HUDEP-2 (cell line): ENCODE data around the gene SHB.

Source experiments
- DNase-seq, 76 experiments: peaks; one replicate each; lab custom pipeline; 2025; ENCODE audit not compliant: unreplicated experiment in 76 of 76; lab: John Stamatoyannopoulos, UW

Gene SHB

DNA sequence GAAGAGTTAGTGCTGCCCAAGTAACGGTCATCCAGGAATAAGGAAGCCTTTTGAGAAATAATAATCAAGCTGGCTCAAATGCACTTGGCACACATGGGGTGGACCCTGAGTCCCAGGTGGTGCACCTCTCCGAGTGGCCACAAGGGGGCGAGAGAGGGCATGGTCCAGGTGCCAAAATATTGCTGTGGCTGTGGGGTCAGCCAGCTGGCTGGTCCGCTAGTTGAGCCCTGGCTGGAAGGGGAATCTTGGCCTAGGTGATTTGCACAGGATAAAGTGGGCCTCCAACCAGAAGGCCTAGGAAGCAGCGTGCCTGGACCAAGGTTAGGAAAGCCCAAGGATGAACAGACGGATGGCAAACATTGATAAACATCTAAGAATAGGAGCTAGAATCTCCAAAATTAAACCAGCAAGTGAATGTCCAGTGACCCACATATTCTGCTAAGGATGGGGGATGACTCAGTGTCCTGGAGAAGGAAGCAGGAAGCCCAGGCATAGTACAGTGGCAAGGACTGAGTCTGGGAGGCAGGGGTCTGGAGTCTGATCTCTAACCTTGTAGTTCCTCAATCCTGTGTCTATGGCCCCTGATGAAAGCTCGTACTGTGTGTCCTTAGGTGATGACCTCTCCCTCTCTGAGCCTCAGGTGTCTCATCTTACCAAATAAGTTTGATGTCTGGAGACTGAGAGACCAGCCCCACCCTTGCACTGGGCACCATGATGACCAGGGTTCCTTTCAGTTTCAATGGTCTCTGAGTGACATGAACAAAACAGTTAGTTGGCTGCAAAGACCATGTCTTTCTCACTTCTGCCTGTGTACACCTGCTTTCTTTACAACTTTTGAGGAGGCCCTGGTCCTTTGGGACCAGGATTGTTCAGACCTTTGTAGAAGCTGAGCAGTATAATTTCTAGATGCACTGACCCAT, 19.2 kb upstream of the SHB start:
- DNase-seq, result peak in 57 of 76 experiments; percentile 4 to 74 (median 42)

DNA sequence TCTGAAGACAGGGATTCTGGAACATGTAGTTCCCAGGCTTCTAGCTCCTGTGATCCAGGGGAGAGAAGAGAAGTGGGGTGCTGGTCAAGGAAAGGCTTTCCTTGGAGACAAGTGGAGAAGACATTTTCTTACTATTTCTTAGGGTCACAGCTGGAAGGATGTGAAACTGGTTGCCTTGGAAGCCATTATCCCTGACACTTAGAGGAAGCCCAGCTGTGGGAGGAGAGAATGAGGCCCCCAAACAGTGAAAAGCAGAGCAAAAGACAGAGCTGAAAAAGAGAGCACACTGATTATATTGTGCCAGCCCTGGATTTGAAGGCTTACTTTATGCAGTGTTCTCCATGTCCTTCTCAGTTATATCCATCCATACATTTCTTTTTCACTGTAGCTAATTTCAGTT, 17.5 kb upstream of the SHB start:
- DNase-seq, result no peak

DNA sequence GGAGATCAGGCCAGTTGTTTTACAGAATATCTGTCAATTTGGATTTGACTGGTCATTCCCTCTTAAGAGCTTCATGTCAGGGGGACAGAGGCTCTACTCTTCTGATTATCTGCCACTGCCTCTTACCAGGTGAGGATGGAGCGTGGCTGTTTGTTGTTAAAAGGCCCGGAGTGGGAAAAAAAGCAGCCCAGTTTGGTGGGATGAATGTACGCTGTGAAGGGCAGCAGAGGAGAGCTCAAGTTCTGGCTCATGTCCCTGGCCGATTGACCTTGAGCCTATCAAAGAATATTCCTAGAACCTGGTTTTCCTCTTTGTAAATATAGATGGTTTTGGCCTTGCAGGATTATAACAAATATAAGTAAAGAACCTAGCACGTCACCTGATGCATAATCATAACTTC, 16.3 kb upstream of the SHB start:
- DNase-seq, result no peak

DNA sequence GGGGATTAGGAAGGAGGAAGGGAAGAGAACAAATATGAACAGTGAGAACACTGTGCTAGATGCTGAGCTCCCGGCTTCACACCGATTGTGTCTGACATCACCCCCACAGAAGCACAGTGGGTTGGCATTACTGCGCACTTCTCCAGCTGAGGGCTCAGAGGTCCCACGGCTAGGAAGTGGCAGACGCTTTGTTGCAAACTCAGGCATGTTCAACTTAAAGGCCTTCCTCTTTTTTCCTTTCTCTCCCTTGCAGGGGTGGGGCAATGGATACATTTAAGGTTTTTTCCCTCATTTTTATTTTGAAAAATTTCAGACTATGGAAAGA, 15.5 kb upstream of the SHB start:
- no peak for DNase-seq

DNA sequence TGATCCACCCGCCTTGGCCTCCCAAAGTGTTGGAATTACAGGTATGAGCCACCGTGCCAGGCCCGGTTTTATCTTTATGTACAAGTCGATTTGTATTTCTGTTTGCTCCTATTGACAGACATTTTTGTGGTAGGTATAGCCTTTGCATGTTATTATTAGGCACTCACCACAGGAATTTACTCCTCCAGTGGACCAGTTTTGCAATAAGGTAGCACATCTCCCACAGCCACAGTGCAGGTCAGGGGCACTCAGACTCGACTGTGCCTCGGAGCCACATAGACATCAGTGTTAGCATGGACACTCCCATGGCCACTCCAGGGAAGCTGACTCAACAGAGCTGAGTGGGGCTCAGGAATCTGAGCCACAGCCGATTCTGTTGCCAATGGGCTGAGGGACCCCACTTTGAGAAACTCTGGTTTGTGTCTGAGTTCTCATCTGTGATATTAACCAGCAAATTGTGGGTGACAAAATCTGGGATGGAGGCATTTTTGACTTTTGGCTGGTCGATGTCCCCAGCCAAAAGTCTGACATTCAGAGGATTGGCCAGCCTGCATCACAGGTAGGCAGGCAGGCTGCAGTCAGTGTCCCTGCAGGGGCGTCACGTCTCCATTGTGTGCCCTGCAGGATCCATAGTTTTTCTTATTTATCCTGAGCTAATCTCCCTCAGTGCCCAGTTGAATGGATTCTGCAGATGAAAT, 15.0 kb upstream of the SHB start:
- DNase-seq, result no peak

DNA sequence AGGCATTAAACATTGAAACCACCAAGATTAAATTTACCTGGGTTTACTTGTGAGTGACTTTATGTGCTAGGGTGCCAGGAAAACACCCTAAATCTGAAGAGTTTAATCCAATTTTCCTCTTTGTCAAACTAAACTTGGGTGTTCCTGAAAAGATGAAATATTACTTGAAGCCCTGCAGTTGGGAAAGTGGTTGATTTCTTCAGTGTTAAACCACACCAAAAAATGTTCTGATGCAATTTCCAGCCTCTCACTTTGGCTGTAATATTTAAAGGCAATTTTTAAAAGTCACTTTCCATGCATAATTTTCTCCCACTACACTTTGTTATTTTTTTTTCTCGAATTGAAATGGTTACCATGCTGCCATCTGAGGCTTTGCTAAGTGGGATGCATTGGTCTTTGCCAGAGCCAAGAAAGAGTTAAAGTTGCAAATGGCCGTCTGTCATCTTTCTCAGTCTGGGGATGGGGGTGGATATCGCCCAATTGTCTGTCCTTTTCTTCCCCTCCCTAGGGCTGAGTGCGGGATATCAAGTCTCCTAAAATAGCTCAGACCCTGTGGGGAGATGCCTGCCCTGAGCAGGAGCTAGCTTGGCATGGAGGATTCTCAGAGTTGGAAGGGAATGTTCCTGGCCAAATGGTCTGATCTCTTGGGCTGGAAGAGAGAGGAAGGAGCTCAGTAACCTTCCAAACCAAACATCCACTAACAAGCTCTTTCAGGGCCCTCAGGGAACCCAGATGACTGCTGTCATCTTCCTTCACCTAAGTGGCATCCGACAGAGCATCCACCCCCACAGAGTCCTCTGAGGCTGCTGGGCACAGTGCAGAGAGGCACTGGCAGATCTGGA, 13.6 kb upstream of the SHB start:
- DNase-seq, result no peak

DNA sequence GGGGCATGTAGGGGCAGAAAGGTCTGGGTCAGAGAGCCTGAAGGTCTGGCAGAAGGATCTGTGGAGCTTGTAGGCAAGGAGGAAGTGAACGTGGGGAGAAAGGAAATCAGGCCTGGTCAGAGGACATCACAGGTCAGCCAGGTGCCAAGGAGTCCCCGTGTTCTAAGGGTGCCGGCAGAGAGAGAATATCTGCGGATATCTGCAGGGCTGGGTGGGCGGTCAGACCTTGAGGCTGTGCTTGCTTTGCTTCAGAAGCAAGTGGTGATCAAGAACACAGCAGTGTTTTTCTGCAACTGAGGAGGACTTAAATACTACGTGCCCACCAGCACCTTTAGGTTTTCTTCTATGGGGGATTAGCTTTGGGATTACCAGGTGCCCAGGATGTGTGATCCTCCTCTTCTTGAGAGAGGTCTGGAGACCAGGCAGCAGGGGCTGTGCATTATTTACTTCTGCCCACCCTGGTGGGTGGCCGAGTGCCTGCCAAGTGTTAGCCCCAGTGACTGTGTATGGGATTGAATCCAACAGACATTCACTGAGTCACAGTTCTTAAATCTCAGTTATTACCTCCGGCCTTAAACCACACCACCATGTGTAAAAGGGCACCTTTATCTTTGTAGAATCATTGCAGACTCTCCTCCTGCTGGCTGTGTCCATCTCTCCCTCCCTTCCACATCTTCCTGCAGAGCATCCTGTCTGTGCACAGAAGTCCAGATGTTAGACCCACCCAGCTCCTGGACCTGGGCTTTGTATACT, 12.5 kb upstream of the SHB start:
- DNase-seq, result no peak

DNA sequence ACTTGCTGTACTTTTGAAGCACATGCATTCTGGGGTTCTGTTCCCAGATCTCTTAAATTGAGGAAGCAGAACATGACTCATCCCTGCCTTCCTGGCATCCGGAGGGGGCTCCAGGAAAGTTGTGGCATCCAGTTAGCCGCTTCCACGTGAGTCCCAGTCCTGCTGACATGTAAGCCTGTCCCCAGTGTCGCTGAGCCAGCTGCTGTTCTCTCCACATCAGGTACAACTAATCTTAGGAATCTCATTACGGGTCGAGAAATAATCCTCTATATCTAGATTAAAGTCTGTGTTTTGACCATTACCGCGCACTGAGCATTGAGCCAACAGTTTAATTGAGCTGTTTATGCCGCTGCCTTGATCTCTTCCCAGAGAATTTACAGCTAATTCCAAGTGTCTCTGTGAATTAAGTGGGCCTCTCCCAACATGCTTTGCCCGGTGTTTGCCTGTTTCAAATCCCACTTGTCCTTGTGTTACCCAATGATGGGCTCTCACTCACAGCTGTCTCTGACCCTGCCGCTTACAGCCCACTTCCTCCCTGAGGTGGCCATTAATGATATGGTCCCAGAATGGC, 10.5 kb upstream of the SHB start:
- DNase-seq, result no peak

DNA sequence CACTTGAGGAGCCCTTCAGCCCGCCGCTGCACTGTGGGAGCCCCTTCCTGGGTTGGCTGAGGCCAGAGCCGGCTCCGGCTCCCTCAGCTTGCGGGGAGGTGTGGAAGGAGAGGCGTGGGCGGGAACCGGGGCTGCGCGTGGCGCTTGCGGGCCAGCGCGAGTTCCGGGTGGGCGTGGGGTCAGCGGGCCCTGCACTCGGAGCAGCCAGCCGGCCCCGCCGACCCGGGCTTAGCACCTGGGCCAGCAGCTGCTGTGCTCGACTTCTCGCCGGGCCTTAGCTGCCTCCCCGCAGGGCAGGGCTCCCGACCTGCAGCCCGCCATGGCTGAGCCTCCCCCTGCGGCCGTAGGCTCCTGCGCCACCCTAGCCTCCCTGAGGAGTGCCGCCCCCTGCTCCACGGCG, 6.2 kb upstream of the SHB start:
- DNase-seq, result no peak

DNA sequence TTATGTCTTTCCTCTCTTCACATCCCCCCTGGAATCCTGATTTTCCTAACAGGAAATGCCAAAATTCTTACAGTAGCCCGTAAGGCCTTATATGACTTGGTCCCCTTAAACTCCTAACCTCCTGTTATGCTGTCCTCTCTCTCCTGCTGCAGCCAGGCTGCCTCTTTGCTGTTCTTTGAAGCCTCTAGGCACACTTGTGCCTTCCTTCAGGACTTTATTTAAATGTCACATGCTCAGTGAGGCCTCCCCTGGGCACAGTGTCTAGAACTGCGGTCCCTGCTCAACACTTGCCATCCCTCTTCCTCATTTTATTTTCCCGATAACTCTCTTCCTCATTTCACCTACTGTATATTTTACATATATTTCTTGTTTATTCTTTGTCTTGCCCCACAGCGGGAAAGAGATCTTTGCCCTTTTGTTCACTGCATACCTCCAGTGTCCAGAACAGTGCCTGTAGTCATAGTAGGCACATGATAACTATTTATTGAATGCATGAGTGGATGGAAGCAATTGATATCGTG, 5.5 kb upstream of the SHB start:
- DNase-seq, result no peak

DNA sequence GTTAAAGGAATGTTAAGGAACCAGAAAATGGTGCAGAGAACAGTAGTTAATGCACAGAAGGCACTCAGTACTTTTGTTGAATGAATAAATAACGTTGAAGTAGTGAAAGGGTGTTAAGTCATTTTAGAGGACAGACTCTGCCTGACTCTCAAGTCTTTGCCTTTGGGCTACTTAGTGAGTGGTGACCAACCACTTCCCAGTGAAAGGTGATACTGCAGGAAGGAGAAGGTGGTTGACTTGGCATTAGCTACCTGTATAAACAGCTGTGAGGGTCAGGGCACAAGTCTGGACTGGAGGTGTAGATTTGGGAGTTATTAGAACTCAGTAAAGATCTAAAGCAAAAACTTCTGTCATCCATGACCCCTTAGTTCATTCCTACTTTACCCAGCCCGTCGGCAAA, 4.9 kb upstream of the SHB start:
- DNase-seq, result no peak

DNA sequence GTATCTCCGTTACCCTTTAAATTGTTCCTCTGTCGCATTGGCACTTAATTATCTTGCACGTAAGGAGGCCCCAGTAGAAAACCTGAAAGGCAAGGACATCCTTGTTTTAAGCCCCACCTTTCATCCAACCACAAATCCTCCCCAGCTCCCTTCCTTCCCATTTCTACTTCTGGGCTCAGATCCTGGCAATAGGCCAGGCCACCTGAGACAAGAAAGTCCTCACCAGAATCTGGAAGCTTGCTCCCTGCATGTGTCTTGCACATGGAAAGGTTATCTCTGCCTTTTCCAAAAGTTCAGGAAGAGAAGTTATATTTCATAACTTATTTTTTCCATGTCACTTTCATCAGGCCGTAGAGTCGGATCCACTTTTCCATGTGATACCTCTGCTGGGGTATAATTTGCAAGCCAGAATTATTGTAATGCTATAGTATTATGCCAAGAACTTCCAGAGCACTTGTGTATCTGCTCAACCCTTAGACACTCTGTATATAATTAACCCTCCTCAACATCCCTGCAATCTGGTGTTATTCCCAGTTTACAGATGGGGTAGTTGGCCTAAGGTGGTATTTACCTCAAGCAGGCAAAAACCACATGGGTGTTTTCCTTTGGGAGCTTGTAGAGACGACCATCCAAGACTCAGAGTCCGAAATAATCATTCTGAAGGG, 2.6 kb upstream of the SHB start:
- DNase-seq, result no peak

DNA sequence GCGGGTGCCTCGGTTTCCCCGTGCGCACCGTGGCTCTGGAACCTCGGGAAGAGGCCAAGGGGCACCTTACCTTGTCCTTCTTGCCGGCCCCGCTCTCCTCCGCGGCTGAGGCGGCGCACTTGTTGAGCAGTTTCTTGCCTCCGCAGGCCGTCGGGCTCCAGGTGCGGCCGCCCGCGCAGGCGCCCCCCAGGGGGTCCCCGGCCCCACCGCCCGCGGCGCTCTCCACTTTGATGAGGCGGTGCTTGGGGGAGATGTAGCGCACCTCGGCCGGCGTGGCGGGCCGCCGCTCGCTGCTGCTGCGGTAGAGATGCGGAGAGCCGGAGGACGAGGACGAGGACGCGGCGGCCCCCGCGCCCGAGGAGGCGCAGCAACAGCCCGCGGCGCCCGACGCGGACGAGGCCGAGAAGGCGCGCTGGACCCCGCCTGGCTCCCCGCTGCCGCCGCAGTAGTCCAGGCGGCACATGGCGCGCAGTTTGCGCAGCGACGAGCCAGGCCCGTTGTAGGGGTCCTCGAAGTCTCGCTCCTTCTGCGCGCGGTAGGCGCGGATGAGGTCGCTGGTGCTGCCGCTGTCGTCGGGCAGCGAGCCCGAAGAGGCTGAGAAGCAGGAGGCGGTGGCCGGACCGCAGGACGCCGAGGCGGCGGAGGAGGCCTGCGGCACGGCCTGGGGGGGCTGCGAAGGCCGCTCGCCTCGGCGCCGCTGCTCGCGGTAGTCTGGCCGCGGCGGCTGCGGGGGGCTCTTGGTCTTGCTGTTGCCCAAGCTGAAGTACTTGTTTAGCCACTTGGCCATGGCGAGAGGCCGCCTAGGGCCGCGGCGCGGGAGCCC, 957 bp downstream of the SHB start:
- peak in 2 of 76 experiments; percentile 8 to 14 for DNase-seq

DNA sequence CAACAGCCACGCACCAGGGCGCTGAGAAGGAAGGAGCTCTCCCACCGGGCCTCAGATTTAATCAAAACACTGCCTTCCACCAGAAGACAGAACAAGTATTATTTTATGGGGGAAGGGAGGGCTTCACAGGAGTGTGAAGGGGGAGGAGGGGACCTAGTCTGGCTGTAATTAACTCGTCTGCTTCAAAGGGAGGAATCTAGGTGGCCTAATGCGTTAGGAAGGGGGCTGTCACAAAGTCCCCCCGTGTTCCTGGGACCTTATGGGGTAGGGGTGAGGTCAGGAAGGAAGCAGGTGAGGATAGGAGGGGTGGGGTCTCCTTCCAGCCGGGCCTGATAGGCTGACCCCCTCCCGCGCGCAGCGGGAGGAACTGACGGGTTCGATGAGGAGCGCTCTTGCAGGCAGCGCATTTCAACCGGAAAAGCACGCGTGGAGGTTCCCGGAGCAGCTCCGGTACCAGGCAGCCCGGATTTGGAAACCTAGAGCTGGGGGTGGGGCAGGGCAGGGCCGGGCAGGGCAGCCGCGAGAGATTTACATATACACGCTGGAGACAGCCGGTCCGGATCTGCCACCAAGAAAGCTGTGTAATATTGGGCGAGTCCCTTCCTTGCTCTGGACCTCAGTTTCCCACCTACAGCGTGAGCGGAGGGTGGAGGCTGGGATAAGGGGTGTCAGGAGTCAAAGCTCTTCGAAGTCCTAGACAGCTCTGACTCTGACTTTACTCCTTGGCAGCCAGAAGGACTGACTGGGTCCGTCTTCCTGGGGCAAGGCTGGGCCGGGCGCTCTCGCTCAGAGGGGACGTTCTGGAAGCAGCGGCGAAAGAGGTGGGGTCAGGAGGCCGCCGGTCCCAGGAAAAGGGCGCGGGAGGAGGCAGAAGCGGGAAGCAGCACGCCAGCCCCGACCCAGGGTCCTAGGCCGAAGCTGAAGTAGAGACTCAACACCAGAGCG, 1.8 kb downstream of the SHB start:
- DNase-seq, result peak in 3 of 76 experiments; percentile 11 to 27 (median 27)

DNA sequence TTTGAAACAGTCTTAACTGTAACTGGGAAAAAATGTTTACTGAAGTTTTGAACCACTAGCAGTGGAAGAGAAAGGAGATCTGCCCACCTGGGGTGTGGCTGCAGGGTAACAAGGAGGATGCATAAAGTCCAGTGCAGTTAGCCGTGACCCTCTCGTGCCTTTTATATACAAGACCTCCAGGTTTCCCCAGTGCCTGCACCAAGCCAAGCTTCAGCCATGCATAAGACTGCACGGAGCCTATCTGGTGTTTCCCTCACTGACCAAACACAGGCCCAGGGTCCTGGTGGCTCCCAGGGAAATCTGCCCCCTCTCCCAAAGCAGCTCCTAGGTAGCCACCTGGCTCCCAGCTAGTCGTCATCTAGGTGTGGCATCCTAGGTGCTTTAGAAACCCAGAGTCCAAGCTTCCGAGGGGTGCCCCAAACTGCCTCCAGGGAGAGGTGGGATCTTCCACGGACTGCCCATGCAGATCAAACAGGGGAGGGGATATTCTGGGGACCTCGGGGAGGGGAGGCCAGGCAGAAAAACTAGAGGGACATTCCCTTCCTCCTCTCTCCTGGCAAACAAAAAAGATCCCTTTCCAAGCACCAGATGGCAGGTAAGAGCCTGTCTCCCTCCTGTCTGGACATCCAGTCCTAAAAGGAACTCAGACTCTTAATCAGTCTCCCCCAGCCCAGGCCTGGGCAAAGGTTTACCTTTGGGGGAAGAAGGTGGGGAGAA, 2.7 kb downstream of the SHB start:
- no peak for DNase-seq

DNA sequence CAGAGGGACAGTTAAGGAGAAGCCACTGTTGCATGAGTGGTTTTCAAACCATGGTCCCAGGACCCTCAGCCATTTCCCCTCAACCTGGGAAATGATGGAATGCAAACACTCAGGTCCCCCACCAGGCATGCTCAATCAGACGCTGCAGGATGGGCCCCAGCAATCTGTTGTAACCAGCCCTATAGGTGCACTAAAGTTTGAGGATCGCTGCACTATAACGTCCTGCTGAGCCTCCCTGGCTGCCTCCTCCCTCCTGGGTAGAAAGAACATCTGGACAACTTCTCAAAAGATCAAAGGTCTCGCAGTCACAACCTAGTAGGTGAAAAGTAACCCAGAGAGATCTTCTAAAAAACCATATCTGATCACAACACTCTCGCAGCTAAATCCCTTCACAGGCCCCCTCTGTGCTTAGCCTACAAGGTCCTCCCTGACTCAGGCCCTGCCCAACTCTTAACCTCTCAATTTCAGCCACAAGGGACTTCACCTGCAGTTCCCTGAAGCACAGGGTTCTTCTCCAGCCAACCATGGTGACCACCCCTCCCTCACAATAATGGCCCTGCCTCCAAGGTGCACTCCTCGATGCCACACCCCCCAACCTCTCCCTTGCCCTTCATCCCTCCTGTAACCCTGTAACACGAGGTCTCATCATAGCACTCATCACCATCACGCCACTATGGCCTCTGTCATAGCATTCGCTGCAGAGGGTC, 3.5 kb downstream of the SHB start:
- DNase-seq, result no peak
